ENCODE results near the gene CD27.

DNA sequence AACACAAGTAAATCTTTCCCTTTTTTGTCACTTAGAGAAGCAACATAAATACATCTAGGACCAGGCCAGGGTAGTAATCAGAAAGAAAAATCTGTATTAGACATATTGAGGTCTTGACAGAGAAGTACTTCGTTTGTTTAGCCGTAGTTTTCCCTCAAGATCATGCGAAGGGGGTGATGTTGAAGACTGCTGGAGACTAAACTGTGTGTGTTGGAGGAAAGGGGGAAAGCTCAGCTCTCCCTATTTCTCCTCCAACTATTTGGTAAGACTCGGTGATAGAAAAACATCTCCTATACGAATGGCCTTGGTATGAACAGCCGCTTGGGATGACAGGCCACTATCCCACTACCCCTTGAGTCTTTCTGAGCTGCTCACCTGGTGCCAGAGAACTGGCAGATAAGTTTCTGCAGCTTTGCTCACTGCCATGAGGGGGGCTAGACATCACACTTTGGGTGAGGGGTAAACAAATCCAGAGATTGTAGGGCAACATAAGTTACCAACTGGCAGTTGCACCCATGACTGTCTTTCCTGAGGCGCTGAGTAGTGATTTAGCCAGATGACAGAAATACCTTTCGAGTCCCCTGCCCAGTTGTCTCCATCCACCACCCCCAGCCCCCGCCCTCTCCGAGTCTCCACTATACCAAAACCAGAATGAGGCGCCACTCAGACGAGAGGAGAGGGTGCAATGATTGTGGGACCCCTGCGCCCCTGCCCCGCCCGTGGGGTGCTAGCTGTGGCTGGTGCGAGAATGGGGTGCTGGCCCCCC lies 25.0 kb downstream of the CD27 start:
- no peak for TF ChIP-seq HNRNPUL1 (IDR thresholded peaks at IDR 0.05; ENCODE audit: low read depth, low read length)
- no peak for TF ChIP-seq ZNF296 (CRISPR knock-in tag; conservative IDR thresholded peaks at IDR 0.05)
- no peak for TF ChIP-seq ZNF274 (CRISPR knock-in tag; IDR thresholded peaks at IDR 0.05)
- TF ChIP-seq TAF1 (CRISPR knock-in tag; IDR thresholded peaks at IDR 0.05) = no peak
- no peak for TF ChIP-seq MAFK (conservative IDR thresholded peaks at IDR 0.05 in 1 of 2, IDR thresholded peaks at IDR 0.05 in 1 of 2; ENCODE audit: low read length in 2 of 2)
- TF ChIP-seq, protein P1, sequence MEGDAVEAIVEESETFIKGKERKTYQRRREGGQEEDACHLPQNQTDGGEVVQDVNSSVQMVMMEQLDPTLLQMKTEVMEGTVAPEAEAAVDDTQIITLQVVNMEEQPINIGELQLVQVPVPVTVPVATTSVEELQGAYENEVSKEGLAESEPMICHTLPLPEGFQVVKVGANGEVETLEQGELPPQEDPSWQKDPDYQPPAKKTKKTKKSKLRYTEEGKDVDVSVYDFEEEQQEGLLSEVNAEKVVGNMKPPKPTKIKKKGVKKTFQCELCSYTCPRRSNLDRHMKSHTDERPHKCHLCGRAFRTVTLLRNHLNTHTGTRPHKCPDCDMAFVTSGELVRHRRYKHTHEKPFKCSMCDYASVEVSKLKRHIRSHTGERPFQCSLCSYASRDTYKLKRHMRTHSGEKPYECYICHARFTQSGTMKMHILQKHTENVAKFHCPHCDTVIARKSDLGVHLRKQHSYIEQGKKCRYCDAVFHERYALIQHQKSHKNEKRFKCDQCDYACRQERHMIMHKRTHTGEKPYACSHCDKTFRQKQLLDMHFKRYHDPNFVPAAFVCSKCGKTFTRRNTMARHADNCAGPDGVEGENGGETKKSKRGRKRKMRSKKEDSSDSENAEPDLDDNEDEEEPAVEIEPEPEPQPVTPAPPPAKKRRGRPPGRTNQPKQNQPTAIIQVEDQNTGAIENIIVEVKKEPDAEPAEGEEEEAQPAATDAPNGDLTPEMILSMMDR (CRISPR knock-in tag; IDR thresholded peaks at IDR 0.05) = no peak
- TF ChIP-seq EZH2 (conservative IDR thresholded peaks at IDR 0.05; ENCODE audit: low read depth, low read length) = no peak
- TF ChIP-seq ZNF782 (CRISPR knock-in tag; IDR thresholded peaks at IDR 0.05; ENCODE audit: borderline replicate concordance) = no peak
- no peak for TF ChIP-seq ZNF225 (CRISPR knock-in tag; IDR thresholded peaks at IDR 0.05)
- TF ChIP-seq KMT2A (CRISPR knock-in tag; IDR thresholded peaks at IDR 0.05) = no peak
- TF ChIP-seq, protein P2, sequence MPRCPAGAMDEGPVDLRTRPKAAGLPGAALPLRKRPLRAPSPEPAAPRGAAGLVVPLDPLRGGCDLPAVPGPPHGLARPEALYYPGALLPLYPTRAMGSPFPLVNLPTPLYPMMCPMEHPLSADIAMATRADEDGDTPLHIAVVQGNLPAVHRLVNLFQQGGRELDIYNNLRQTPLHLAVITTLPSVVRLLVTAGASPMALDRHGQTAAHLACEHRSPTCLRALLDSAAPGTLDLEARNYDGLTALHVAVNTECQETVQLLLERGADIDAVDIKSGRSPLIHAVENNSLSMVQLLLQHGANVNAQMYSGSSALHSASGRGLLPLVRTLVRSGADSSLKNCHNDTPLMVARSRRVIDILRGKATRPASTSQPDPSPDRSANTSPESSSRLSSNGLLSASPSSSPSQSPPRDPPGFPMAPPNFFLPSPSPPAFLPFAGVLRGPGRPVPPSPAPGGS (CRISPR knock-in tag; IDR thresholded peaks at IDR 0.05) = no peak
- no peak for TF ChIP-seq IRX3 (CRISPR knock-in tag; IDR thresholded peaks at IDR 0.05; ENCODE audit: borderline replicate concordance, low read depth)
- no peak for TF ChIP-seq ZKSCAN5 (CRISPR knock-in tag; IDR thresholded peaks at IDR 0.05)
